OCI-LY3 (cell line): ENCODE measurements around the gene FBXO33.

Source experiments
- EZH2phosphoT487 ChIP-seq: fragments of 200-600 bp; shearing (Covaris generic); IDR thresholded peaks from 2 replicates; pipeline ENCODE4 v1.6.1; 2018; ENCODE audit warnings: antibody characterized with exemption, mixed run types, low read depth
- TF ChIP-seq, protein P1 (sequence below): fragments of 200-600, 300-600 bp; sonication (generic); IDR thresholded peaks from 2 replicates; pipeline ENCODE4 v1.5.1; 2014; ENCODE audit warnings: antibody characterized with exemption, low read length, low read depth

DNA sequence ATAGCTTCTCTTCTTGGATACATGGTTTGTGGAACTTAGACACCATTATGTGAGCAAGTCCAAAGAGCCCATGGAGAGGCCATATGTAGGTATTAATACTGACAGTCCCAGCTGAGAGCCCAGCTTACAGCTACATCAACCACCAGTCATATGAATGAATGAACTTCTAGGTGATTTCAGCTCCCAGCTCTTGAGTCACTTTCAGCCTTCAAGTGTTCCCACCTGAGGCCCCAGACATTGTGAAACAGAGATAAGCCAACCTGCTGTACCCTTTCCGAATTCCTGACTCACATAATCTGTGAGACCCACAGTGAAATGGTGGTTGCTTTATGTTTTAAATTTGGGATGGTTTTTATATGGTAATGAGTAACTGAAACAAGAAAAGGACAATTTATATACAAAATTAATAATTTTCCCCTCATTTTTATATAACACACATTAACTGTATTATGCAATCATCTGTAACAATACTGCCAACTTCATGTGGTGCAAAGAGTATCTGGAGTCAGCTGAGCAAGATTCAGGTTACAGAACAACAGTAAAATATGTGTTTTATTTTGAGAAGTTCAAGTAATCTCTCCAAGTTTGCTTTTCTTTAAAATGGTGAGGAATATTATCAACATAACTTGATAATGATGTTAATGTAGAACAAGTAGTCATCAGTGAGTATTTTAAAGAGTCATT is 27.7 kb upstream of the FBXO33 start:
- TF ChIP-seq, protein P1, sequence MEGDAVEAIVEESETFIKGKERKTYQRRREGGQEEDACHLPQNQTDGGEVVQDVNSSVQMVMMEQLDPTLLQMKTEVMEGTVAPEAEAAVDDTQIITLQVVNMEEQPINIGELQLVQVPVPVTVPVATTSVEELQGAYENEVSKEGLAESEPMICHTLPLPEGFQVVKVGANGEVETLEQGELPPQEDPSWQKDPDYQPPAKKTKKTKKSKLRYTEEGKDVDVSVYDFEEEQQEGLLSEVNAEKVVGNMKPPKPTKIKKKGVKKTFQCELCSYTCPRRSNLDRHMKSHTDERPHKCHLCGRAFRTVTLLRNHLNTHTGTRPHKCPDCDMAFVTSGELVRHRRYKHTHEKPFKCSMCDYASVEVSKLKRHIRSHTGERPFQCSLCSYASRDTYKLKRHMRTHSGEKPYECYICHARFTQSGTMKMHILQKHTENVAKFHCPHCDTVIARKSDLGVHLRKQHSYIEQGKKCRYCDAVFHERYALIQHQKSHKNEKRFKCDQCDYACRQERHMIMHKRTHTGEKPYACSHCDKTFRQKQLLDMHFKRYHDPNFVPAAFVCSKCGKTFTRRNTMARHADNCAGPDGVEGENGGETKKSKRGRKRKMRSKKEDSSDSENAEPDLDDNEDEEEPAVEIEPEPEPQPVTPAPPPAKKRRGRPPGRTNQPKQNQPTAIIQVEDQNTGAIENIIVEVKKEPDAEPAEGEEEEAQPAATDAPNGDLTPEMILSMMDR, result no peak
- no peak for TF ChIP-seq EZH2phosphoT487
